ENCODE data around the gene SCD5.
"Not testable (repeated sequence)": the region's sequence is repeated elsewhere in the genome, so short reads cannot be mapped to it uniquely, and the experiment has no call there.

Gene SCD5

GRCh38 chr4:82798168-82799005, at the start of gene SCD5:
TSS of gene SCD5 (minus strand) at chr4:82798796. CDS start at chr4:82798537, 259 bp downstream.
- H3K27me3 ChIP-seq (ENCODE audit: control insufficient read depth, insufficient read depth, low read length): peaks cover 98% of the 10 kb centered on the region
- peaks cover 4% of the 10 kb centered on the region for H3K4me1 ChIP-seq (ENCODE audit: control insufficient read depth, insufficient read depth, low read length)
- no peaks in the 10 kb centered on the region for H3K9me3 ChIP-seq (ENCODE audit: control insufficient read depth, insufficient read depth, low read length)
- H3K36me3 ChIP-seq (ENCODE audit: control insufficient read depth, insufficient read depth, low read length): no peaks in the 10 kb centered on the region
- no peak within 1 kb of the TSS for H3K9ac ChIP-seq (ENCODE audit: low read depth, low read length)
- peak within 1 kb of the TSS; percentile 61 for H3K4me3 ChIP-seq (ENCODE audit: low read depth, low read length)

DNA sequence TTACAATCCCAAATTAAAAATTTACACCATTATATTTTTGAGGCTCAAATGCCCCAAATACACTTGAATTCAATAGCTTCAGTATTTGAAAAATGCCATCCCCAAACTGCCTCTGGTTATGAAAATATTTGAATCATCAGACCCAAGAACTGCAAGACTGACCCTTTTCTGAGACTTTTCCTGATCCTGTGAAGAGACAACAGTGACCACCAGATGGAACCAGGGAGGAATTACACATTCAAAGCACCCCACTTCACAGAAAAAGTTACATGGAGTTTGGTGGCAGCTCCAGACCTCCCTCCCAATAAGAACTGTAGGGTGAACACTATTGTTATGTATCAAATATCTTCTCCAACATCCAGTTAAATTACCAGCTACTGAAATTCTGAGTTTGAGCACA, 44.0 kb upstream of the SCD5 start:
- H3K9ac ChIP-seq (ENCODE audit: low read depth, low read length): no peak overlapping the region
- peaks cover 9% of the 10 kb centered on the region for H3K36me3 ChIP-seq (ENCODE audit: control insufficient read depth, insufficient read depth, low read length)
- no peak overlapping the region for H3K4me3 ChIP-seq (ENCODE audit: low read depth, low read length)
- no peaks in the 10 kb centered on the region for H3K9me3 ChIP-seq (ENCODE audit: control insufficient read depth, insufficient read depth, low read length)
- no peaks in the 10 kb centered on the region for H3K4me1 ChIP-seq (ENCODE audit: control insufficient read depth, insufficient read depth, low read length)
- H3K27me3 ChIP-seq (ENCODE audit: control insufficient read depth, insufficient read depth, low read length): no peaks in the 10 kb centered on the region

DNA sequence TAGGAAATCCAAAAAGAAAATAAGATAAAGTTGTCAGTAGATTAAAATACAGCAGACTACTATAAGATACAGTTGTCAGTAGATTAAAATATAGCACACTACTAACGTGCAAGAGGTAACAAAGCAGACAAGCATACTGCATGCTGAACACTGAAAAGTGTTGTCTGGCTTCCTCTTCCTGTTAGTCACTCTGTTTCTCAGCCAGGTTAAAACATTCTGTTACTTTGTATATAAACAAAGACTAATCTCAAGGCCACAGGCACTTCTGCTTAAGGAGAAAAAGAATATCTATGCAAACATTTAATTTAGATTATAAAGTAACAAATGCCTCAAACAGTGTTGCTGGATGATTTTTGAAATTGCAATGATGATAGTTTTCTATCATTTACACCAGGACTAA, 41.0 kb upstream of the SCD5 start:
- no peaks in the 10 kb centered on the region for H3K27me3 ChIP-seq (ENCODE audit: control insufficient read depth, insufficient read depth, low read length)
- no peak overlapping the region for H3K4me3 ChIP-seq (ENCODE audit: low read depth, low read length)
- no peak overlapping the region for H3K9ac ChIP-seq (ENCODE audit: low read depth, low read length)
- H3K36me3 ChIP-seq (ENCODE audit: control insufficient read depth, insufficient read depth, low read length): peaks cover 13% of the 10 kb centered on the region
- H3K9me3 ChIP-seq (ENCODE audit: control insufficient read depth, insufficient read depth, low read length): no peaks in the 10 kb centered on the region
- H3K4me1 ChIP-seq (ENCODE audit: control insufficient read depth, insufficient read depth, low read length): no peaks in the 10 kb centered on the region

DNA sequence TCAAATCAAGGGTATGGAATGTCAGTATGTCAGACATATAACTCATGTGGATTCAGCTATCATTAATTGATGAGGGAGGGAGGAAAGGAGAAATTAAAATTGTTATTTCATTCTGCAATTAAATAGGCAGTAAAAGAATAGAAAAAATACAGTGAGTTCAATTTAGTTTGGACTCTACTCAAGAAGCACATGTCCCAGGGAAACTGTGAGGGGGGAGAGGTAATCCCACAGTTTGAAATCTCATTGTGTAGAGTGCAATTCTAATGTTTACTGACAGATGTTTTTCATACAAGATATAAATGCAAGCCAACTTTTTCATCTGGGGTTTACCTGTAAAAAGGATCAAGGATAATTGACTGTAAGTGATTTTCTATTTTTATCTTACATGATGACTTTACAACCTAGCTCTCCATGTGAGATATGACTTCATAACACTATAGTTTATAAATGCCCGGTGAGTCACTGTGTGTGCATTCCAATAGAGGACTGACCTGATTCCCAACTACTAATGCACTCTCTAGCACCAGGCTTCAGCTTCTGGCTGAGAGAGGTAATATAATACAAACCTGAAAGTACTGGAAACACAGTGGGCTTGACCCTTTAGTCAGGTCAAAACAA, 35.2 kb upstream of the SCD5 start:
- peaks cover 4% of the 10 kb centered on the region for H3K36me3 ChIP-seq (ENCODE audit: control insufficient read depth, insufficient read depth, low read length)

DNA sequence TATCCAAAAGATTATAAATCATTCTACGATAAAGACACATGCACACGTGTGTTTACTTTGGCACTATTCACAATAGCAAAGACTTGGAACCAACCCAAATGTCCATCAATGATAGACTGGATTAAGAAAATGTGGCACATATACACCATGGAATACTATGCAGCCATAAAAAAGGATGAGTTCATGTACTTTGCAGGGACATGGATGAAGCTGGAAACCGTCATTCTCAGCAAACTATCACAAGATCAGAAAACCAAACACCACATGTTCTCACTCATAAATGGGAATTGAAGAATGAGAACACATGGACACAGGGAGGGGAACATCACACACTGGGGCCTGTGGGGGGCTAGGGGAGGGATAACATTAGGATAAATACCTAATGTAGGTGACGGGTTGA, 34.5 kb upstream of the SCD5 start:
- not testable (repeated sequence) for H3K9me3 ChIP-seq (ENCODE audit: control insufficient read depth, insufficient read depth, low read length); H3K27me3 ChIP-seq (ENCODE audit: control insufficient read depth, insufficient read depth, low read length); H3K9ac ChIP-seq (ENCODE audit: low read depth, low read length); H3K4me1 ChIP-seq (ENCODE audit: control insufficient read depth, insufficient read depth, low read length); H3K4me3 ChIP-seq (ENCODE audit: low read depth, low read length); H3K36me3 ChIP-seq (ENCODE audit: control insufficient read depth, insufficient read depth, low read length)

More for the DNA sequence above, 35.2 kb upstream of the SCD5 start:
- H3K4me3 ChIP-seq (ENCODE audit: low read depth, low read length): no peak overlapping the region
- no peaks in the 10 kb centered on the region for H3K27me3 ChIP-seq (ENCODE audit: control insufficient read depth, insufficient read depth, low read length)
- no peak overlapping the region for H3K9ac ChIP-seq (ENCODE audit: low read depth, low read length)
- H3K4me1 ChIP-seq (ENCODE audit: control insufficient read depth, insufficient read depth, low read length): no peaks in the 10 kb centered on the region
- H3K9me3 ChIP-seq (ENCODE audit: control insufficient read depth, insufficient read depth, low read length): no peaks in the 10 kb centered on the region

DNA sequence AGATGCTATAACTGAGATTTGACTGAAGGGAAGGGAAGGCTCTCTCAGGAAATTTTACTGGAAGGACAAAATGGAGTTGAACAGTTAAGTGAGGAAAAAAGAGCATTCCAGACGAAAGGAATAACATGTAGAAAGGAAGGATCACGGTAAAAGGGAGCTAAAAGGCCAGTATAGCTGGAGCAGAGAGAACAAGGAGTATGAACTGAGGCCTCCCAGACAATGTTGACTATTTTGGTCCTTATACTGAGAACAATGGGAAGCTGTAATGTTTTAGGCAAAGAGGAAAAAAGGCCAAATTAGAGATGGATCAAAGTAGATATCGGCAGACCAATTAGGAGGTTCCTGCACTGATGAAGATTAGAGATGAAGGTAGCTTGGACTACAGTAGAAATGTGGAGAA, 26.8 kb upstream of the SCD5 start:
- Histone ChIP-seq H3K9me3 (ENCODE audit: control insufficient read depth, insufficient read depth, low read length) (no peaks in the 10 kb centered on the region), H3K27me3 (ENCODE audit: control insufficient read depth, insufficient read depth, low read length) (no peaks in the 10 kb centered on the region), H3K4me1 (ENCODE audit: control insufficient read depth, insufficient read depth, low read length) (no peaks in the 10 kb centered on the region), H3K9ac (ENCODE audit: low read depth, low read length) (no peak overlapping the region), H3K36me3 (ENCODE audit: control insufficient read depth, insufficient read depth, low read length) (peaks cover 25% of the 10 kb centered on the region), H3K4me3 (ENCODE audit: low read depth, low read length) (no peak overlapping the region)

DNA sequence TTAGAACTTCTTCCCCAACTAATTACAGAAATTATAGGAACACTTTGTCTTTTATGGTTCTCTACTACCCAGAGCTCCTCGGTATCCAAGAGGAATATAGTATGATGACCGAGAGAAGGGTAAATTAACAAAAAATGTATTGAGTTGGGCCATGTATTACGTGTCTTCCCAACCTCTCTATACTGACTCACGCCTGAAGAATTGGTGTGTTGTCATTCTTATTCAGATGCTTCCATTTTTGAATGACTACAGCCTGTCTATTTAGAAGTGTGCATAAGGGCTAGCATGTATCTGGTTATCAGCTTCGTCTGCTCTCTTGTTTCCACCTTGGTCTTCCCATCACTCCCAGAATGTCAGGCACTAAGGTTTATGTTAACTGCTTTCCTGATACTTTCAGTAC, 24.5 kb upstream of the SCD5 start:
- peaks cover 27% of the 10 kb centered on the region for H3K36me3 ChIP-seq (ENCODE audit: control insufficient read depth, insufficient read depth, low read length)
- H3K4me1 ChIP-seq (ENCODE audit: control insufficient read depth, insufficient read depth, low read length): no peaks in the 10 kb centered on the region
- H3K9me3 ChIP-seq (ENCODE audit: control insufficient read depth, insufficient read depth, low read length): no peaks in the 10 kb centered on the region
- no peak overlapping the region for H3K4me3 ChIP-seq (ENCODE audit: low read depth, low read length)
- H3K9ac ChIP-seq (ENCODE audit: low read depth, low read length): no peak overlapping the region
- H3K27me3 ChIP-seq (ENCODE audit: control insufficient read depth, insufficient read depth, low read length): no peaks in the 10 kb centered on the region

- Histone ChIP-seq H3K36me3 (ENCODE audit: control insufficient read depth, insufficient read depth, low read length) (peaks cover 23% of the 10 kb centered on the region), H3K4me3 (ENCODE audit: low read depth, low read length) (no peak overlapping the region), H3K9me3 (ENCODE audit: control insufficient read depth, insufficient read depth, low read length) (no peaks in the 10 kb centered on the region), H3K9ac (ENCODE audit: low read depth, low read length) (no peak overlapping the region), H3K27me3 (ENCODE audit: control insufficient read depth, insufficient read depth, low read length) (peaks cover 1% of the 10 kb centered on the region), H3K4me1 (ENCODE audit: control insufficient read depth, insufficient read depth, low read length) (no peaks in the 10 kb centered on the region)
Observed at GRCh38 chr4:82820689-82821088, 22.1 kb upstream of the SCD5 start.

DNA sequence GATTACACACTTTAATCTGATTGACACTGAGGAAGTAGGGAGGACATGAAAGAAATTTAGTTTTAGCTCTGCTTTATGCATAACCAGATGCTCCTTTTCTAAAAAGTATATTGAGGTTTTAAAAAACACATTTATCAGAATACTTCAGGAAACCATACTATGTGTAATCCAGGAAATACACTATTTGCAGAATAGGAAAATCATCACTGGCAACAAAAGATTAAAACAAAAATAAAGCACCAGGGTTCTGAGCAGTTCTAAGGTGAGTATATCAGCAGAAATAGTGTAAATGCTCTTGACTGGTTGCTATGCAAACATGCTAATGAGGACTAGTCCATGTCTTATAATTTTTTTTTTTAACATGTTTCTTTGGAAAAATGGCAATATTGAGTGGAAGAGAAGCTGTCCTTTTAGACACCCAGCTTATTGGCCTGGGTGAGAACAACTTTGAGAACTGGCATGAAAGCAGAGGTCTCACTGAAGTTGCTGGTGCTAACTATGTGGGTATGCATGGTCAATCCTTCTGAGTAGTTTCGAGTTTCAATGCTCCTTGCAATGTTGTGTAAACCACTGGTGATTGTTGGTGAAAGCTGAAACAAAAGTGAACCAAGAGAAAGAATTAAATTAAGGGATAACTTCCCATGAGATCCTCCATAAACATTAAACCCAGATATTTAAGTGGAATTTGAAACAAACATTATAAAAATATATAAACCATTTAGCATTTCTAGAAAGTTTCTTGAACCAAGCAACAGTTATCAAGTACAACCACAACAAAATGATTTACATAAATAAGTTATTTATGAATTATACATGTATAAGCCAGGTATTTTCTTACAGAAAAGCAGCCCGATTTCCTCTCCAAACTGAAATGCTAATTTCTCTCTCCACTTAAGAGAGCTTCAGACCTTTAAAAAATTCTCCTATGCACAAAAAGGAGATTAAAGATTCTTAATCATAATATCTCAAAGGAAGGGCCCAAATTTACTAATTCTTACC, 20.4 kb upstream of the SCD5 start:
- H3K27me3 ChIP-seq (ENCODE audit: control insufficient read depth, insufficient read depth, low read length): peaks cover 18% of the 10 kb centered on the region
- H3K9me3 ChIP-seq (ENCODE audit: control insufficient read depth, insufficient read depth, low read length): no peaks in the 10 kb centered on the region
- H3K9ac ChIP-seq (ENCODE audit: low read depth, low read length): no peak overlapping the region
- H3K36me3 ChIP-seq (ENCODE audit: control insufficient read depth, insufficient read depth, low read length): peaks cover 23% of the 10 kb centered on the region
- no peak overlapping the region for H3K4me3 ChIP-seq (ENCODE audit: low read depth, low read length)
- no peaks in the 10 kb centered on the region for H3K4me1 ChIP-seq (ENCODE audit: control insufficient read depth, insufficient read depth, low read length)

GRCh38 chr4:82816874-82817273, 18.3 kb upstream of the SCD5 start:
- H3K27me3 ChIP-seq (ENCODE audit: control insufficient read depth, insufficient read depth, low read length): peaks cover 36% of the 10 kb centered on the region
- H3K9me3 ChIP-seq (ENCODE audit: control insufficient read depth, insufficient read depth, low read length); H3K4me3 ChIP-seq (ENCODE audit: low read depth, low read length); H3K4me1 ChIP-seq (ENCODE audit: control insufficient read depth, insufficient read depth, low read length); H3K9ac ChIP-seq (ENCODE audit: low read depth, low read length); H3K36me3 ChIP-seq (ENCODE audit: control insufficient read depth, insufficient read depth, low read length): not testable (repeated sequence)

GRCh38 chr4:82814034-82814433, 15.4 kb upstream of the SCD5 start:
- H3K27me3 ChIP-seq (ENCODE audit: control insufficient read depth, insufficient read depth, low read length): peaks cover 57% of the 10 kb centered on the region

More at GRCh38 chr4:82814034-82814433, 15.4 kb upstream of the SCD5 start:
- Histone ChIP-seq H3K4me3 (ENCODE audit: low read depth, low read length) (no peak overlapping the region), H3K9me3 (ENCODE audit: control insufficient read depth, insufficient read depth, low read length) (no peaks in the 10 kb centered on the region), H3K4me1 (ENCODE audit: control insufficient read depth, insufficient read depth, low read length) (peaks cover 3% of the 10 kb centered on the region), H3K9ac (ENCODE audit: low read depth, low read length) (no peak overlapping the region), H3K36me3 (ENCODE audit: control insufficient read depth, insufficient read depth, low read length) (no peaks in the 10 kb centered on the region)
